ENCODE results near the gene SPAG16.

Gene SPAG16

DNA sequence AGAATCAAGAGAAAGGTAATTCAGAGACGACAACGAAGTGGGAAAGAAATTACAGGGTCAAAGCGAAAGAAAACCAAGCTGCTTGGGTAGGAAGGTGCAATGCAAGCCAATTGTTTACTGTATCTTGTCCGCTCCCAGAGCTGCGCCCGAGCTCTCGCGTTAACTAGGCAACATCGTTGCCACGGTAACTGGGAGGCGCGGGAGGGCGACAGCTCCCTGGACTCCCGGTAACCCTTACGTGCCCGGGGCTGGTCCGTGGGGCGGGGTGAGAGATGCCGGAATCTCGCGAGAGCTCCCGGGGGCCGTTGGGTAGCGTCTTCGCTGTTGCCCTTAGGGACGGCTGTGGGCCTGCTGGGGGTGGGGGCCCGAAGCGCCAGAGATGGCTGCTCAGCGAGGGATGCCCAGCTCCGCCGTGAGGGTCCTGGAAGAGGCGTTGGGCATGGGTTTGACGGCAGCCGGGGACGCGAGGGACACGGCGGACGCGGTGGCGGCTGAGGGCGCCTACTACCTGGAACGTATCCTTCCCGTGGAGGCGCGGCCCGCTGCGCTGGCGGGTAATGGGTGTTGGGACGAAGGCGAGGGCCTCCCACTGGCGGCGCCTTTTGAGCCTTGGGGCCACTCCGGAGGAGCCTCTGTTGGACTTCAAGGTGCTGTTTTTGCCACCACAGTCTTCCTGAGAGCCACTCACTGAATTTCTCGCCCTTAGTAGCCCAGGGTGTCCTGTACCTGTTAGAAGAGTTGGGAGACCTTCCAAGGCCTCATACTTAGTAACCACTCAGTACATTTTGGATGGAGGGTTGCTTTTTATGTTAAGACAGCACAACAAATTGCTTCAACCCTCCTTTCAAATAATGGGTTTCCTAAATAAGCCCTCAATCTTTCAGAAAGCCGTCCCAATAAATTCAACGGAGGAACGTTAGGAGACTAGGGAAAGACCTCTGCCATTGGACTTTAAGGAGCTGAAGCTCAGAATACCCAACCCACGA lies at the start of gene SPAG16:
TSS of gene SPAG16 (plus strand) at position 360 of the 986 bp plus-strand sequence.
- DNase-seq (ENCODE audit: low read depth in 2 of 3, low spot score in 1 of 3): peak; percentile 95 to 96 (median 96)

DNA sequence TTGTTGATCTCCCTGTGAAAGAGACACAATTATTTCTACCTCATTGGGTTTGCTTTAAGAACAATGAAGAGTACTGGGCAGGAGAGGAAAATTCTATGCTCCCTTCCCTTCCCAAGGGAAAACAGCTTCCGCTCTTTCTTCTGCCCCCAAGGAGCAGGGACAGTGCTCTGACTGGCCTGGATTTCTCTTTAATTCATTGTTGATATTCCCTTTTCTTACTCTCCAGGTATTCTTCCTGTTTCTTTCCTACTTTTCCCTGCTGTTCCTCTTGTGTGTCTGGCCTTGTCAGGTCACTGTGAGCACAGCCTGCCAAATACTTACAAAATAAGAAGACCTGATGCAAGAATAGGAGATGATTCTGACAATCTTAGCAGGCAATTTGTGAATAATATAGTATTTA lies 49.6 kb upstream of the SPAG16 start:
- DNase-seq (ENCODE audit: low read depth in 2 of 3, low spot score in 1 of 3): no peak

GRCh38 chr2:213235741-213236140 lies 48.5 kb upstream of the SPAG16 start:
- no peak for DNase-seq (ENCODE audit: low read depth in 2 of 3, low spot score in 1 of 3)

DNA sequence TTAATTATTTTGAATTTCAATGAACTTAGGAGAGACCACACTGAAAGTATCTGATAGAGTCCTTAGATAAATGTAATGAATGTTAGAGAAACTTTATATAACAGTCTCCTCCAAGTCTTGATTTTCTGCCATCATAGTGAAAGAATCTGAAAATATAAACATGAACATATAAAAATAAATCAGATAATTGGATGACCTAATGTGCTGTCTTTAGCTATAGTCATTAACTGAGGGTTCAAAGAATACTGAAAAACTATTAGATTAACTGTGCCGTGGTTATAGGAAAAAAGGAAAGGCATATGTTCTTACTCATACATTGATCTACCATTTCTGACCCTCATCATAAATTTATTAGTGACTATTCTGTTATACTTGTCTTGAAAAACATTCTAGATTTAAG lies 47.0 kb upstream of the SPAG16 start:
- no peak for DNase-seq (ENCODE audit: low read depth in 2 of 3, low spot score in 1 of 3)

GRCh38 chr2:213237787-213238186 lies 46.5 kb upstream of the SPAG16 start:
- no peak for DNase-seq (ENCODE audit: low read depth in 2 of 3, low spot score in 1 of 3)

DNA sequence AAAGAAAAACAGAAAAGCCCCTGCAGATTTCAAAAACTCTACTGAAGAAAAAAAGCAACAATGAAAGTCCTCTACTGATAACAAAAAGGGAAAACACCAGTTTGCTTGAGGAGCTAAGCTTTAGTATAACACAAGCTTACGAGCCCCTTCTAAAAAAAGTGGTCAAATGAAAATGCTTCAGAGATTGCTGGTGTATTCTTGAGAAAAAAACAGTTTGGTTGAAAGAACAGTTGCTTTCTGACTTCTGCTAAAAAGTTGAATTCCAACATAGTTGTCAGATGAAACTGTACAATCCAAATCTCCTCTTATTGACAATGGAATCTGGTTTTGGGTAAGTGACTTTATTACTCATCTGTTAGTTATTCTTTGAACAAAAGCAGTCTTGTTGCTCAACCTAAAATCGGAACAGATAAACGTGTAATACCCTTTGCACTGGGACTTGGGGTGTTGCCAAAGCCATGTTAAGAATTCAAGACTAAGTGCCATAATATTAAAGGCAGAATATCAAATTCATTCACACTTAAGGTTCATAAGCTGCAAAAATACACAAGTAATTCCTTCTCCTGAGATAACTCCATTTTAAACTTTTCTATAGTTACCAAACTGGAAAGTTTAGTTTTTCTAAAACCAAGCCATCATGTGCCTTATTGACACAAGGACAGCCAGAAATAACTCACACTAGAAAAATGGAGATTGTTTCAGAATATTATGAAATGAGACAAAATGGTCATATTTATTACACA lies 45.3 kb upstream of the SPAG16 start:
- no peak for DNase-seq (ENCODE audit: low read depth in 2 of 3, low spot score in 1 of 3)

GRCh38 chr2:213241817-213242216 lies 42.4 kb upstream of the SPAG16 start:
- no peak for DNase-seq (ENCODE audit: low read depth in 2 of 3, low spot score in 1 of 3)

DNA sequence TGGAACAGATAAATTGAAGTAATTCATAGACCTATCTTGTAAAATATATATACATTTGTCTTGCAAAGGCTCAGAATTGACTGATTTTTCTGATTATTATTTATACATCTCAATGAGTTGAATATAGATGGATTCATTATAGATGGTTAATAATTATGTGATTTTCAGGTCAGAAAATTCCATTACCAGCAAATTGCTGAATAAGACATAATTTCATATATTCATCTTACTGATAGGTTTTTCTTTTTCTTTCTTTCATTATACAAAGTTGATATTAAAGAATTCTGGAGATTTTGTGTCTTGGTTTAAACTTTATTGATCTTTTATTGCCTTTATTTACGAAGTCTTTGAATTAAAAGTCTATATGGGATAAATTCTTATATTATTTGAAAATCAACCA lies 41.6 kb upstream of the SPAG16 start:
- no peak for DNase-seq (ENCODE audit: low read depth in 2 of 3, low spot score in 1 of 3)

- DNase-seq (ENCODE audit: low read depth in 2 of 3, low spot score in 1 of 3): no peak
These were observed 40.8 kb upstream of the SPAG16 start for GRCh38 chr2:213243189-213244044.

- peak in 2 of 3 donors; percentile 47 to 54 for DNase-seq (ENCODE audit: low read depth in 2 of 3, low spot score in 1 of 3)
These were observed 37.6 kb upstream of the SPAG16 start for GRCh38 chr2:213246497-213247281.

GRCh38 chr2:213247566-213247965 lies 36.7 kb upstream of the SPAG16 start:
- DNase-seq (ENCODE audit: low read depth in 2 of 3, low spot score in 1 of 3): no peak

DNA sequence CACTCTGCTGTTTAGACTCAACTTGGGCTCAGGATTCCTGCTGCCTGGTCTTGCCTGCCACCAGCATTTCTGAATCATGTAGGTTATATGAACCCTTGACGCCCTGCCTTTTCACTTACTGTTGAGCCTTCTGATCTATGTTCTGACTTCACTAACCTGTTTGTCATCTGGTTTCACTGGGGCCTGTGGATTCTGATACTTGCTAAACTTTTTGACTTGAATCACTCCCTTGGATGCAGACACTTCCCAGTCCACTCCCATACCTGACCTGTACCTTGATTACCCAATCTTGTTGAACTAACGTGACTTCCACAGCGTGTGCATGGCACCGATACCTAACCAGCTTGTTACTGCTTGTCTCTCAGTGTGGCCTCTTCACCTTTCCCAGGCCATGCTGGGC lies 35.6 kb upstream of the SPAG16 start:
- DNase-seq (ENCODE audit: low read depth in 2 of 3, low spot score in 1 of 3): no peak

DNA sequence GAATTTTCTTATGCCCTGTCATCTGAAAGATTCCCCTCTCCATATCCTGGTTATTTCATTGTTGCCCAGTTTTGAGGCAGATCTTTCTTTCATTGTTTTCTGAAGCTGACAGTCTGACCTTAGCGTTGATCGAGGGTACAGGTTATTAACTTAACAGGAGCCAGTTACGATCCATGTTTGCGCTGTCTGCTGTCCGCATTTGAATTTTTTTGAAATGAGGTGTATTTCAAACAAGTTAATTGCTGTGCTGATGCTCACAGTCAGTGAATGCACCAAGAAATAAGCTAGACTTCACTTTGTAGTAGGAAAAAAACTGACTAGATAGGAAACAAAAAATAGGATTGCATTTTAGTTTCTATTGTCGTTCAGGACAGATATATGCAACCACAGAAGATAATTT lies 34.8 kb upstream of the SPAG16 start:
- no peak for DNase-seq (ENCODE audit: low read depth in 2 of 3, low spot score in 1 of 3)

GRCh38 chr2:213251618-213252017 lies 32.6 kb upstream of the SPAG16 start:
- DNase-seq (ENCODE audit: low read depth in 2 of 3, low spot score in 1 of 3): no peak

- DNase-seq (ENCODE audit: low read depth in 2 of 3, low spot score in 1 of 3): no peak
These were observed 32.1 kb upstream of the SPAG16 start for GRCh38 chr2:213252206-213252605.

DNA sequence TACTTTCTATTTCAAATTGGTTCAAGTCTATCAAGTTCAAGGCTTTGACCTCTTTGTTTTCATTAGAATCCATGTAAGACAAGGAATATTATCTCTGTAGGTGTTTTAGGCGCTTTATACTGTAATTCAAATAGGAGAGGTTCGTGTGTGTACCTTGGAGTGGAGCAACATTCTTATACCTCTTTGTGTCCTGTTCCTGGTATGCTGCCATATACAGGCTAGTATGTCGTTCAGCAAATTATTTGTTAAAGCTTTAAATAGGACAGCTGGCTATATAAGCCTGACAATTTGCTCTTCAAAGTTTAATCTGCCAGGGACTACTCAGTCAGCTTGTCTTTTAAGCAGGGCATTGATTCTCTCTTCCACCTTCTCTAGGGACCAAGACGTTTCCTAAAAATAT lies 31.1 kb upstream of the SPAG16 start:
- DNase-seq (ENCODE audit: low read depth in 2 of 3, low spot score in 1 of 3): no peak

- DNase-seq (ENCODE audit: low read depth in 2 of 3, low spot score in 1 of 3): no peak
These were observed 25.0 kb upstream of the SPAG16 start for GRCh38 chr2:213259266-213259665.

- no peak for DNase-seq (ENCODE audit: low read depth in 2 of 3, low spot score in 1 of 3)
These were observed 23.0 kb upstream of the SPAG16 start for GRCh38 chr2:213261237-213261636.

DNA sequence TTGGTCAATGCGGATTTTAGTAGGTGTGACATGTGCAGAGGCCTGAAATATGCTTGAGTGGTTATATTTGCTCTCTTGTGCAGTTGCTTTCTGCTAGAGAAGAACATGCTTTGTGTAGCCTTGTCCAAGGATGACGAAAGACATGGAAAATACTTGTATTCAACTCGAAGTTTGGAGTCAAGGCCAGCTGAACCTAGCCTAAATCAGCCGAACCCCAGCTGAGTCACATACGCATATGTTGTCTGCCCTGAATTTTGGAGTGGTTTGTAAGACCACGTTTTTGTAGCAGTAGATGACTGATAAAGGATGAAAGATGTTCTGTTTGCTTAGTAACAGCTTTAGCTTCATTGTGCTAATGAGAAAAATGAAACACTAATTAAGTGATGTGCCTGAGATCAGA lies 22.5 kb upstream of the SPAG16 start:
- no peak for DNase-seq (ENCODE audit: low read depth in 2 of 3, low spot score in 1 of 3)

GRCh38 chr2:213265679-213266078 lies 18.6 kb upstream of the SPAG16 start:
- DNase-seq (ENCODE audit: low read depth in 2 of 3, low spot score in 1 of 3): no peak

Measured in stimulated activated CD4-positive, alpha-beta T cell treated with anti-CD3 and anti-CD28 coated beads, Interleukin-12 subunit alpha, Interleukin-12 subunit beta, amount 100 ng/mL, for 48 hours (primary cell).